Panc1 (cell line): Measurements from ENCODE around the gene NEGR1. TPM values are rescaled to one million over a fixed set of nuclear protein-coding genes. Genes with fewer than 3 reads are reported as not detected.

ENCODE experiments used
- ATAC-seq: fragments of 200-7000 bp; cut with Tn5 transposase; 2 replicates; pipeline ENCODE4 v1.9.1; 2020; ENCODE audit warnings: mild to moderate bottlenecking, moderate library complexity
- BruUV-seq: library from RNA; stranded (reverse); fragments of 400-500 nt; replicated peaks from 2 replicates; lab custom pipeline; 2021; lab: Mats Ljungman, UMichigan
- CTCF ChIA-PET: fragments of 300-600 bp; sonication (Branson Sonifier 250); formaldehyde crosslinking; loops from one replicate; lab custom pipeline; 2022; ENCODE audit warnings: antibody characterized with exemption; lab: Charles Lee
- POLR2A ChIA-PET: fragments of 300-600 bp; sonication (Branson Sonifier 250); formaldehyde crosslinking; loops from one replicate; lab custom pipeline; 2022; ENCODE audit warnings: antibody characterized with exemption; lab: Charles Lee
- DNase-seq: peaks from one replicate; pipeline ENCODE4 v3.0.0-alpha.2; 2010; ENCODE audit warnings: low read depth, low spot score
- H3K27ac ChIP-seq: 2 replicates; pipeline ENCODE4 v1.5.1; 2011; ENCODE audit warnings: mild to moderate bottlenecking, low read length, inconsistent platforms
- H3K27me3 ChIP-seq: fragments of 200-500 bp; sonication (Bioruptor generic); 2 replicates; pipeline ENCODE4 v1.6.0; 2014; ENCODE audit warnings: low read length, inconsistent platforms; ENCODE audit not compliant: control insufficient read depth, insufficient read depth
- H3K36me3 ChIP-seq: fragments of 200-500 bp; sonication (Bioruptor generic); 2 replicates; pipeline ENCODE4 v1.5.1; 2014; ENCODE audit warnings: inconsistent platforms, mild to moderate bottlenecking, low read length, moderate library complexity; ENCODE audit not compliant: control insufficient read depth, insufficient read depth
- H3K4me1 ChIP-seq: 2 replicates; pipeline ENCODE4 v1.5.1; 2011; ENCODE audit warnings: inconsistent platforms, mild to moderate bottlenecking, low read length, moderate library complexity; ENCODE audit not compliant: control insufficient read depth, insufficient read depth
- H3K4me3 ChIP-seq, 2 experiments: 2 replicates each; pipeline ENCODE4 v1.5.1; 2011 to 2012; ENCODE audit warnings: low read depth in 2 of 2, low read length in 2 of 2, mild to moderate bottlenecking in 2 of 2, inconsistent platforms in 1 of 2, moderate library complexity in 1 of 2
- H3K9me3 ChIP-seq: fragments of 200-500 bp; sonication (Bioruptor generic); 2 replicates; pipeline ENCODE4 v1.5.1; 2014; ENCODE audit warnings: low read depth, mild to moderate bottlenecking, inconsistent platforms, low read length, moderate library complexity; ENCODE audit not compliant: control insufficient read depth, insufficient read depth
- CTCF ChIP-seq: fragments of 450-650 bp; IDR thresholded peaks from 2 replicates; pipeline ENCODE4 v1.5.1; 2017; ENCODE audit warnings: mild to moderate bottlenecking
- POLR2AphosphoS5 ChIP-seq: IDR thresholded peaks from 2 replicates; pipeline ENCODE4 v1.6.1; 2012; ENCODE audit warnings: mild to moderate bottlenecking, low read depth, low read length, moderate library complexity
- REST ChIP-seq, 2 experiments: IDR thresholded peaks; 2 replicates each; pipeline ENCODE4 v1.6.1; 2011 to 2012; ENCODE audit warnings: low read depth in 2 of 2, control low read depth in 1 of 2, low read length in 1 of 2, mild to moderate bottlenecking in 1 of 2, moderate library complexity in 1 of 2; ENCODE audit not compliant: insufficient read depth in 1 of 2
- SIN3A ChIP-seq: IDR thresholded peaks from 2 replicates; pipeline ENCODE4 v1.6.1; 2012; ENCODE audit warnings: low read depth, mild to moderate bottlenecking, low read length, moderate library complexity, borderline replicate concordance; ENCODE audit not compliant: insufficient read depth
- TCF7L2 ChIP-seq: IDR thresholded peaks from 2 replicates; pipeline ENCODE4 v1.6.1; 2011; ENCODE audit warnings: mild to moderate bottlenecking, low read depth, low read length, inconsistent platforms
- in situ Hi-C: cut with HindIII; loops from 2 replicates; pipeline ENCODE4 v1.10.0; 2016; ENCODE audit warnings: low sequenced_read_pairs, low pct_unique_long_range_greater_than_20kb
- intact Hi-C: fragments of 100-400 bp; cut with micrococcal nuclease; formaldehyde crosslinking; loops from one replicate; pipeline ENCODE4 v1.10.0; 2022; ENCODE audit not compliant: unreplicated experiment
- total RNA-seq: library from RNA; stranded (reverse); gene quantifications from one replicate; pipeline ENCODE4 v1.2.1, GENCODE V29; 2021; ENCODE audit not compliant: unreplicated experiment

The NEGR1 gene
- total RNA-seq, 1 experiment from 2014 or later, result 2.7 TPM

- no TSS peak for BruUV-seq
- no peak for ATAC-seq
- intact Hi-C loops (no loop called here), in situ Hi-C loops (no loop called here)
- no peaks in the 10 kb centered on the region for H3K27me3 ChIP-seq
- H3K9me3 ChIP-seq, result no peaks in the 10 kb centered on the region
- ChIA-PET CTCF (no interaction called here), POLR2A (no interaction called here)
- H3K27ac ChIP-seq, result no peak overlapping the region
- no peaks in the 10 kb centered on the region for H3K4me1 ChIP-seq
- no peaks in the 10 kb centered on the region for H3K36me3 ChIP-seq
- no peak overlapping the region for H3K4me3 ChIP-seq
- TF ChIP-seq SIN3A, result no peak
- TF ChIP-seq CTCF, result no peak
- no peak for TF ChIP-seq POLR2AphosphoS5
- no peak for TF ChIP-seq REST (IDR thresholded peaks at IDR 0.05; ENCODE audit: insufficient read depth in 1 of 2, low read depth in 2 of 2, low read length in 1 of 2)
- no peak for TF ChIP-seq TCF7L2
- no peak for DNase-seq
Measured at GRCh38 chr1:72101840-72102632, 180.3 kb downstream of the NEGR1 start.

- intact Hi-C loops, result no loop called here
- Histone ChIP-seq H3K4me3 (no peak overlapping the region), H3K9me3 (no peaks in the 10 kb centered on the region), H3K4me1 (no peaks in the 10 kb centered on the region), H3K36me3 (no peaks in the 10 kb centered on the region), H3K27ac (no peak overlapping the region), H3K27me3 (no peaks in the 10 kb centered on the region)
- POLR2A ChIA-PET, result no interaction called here
- ATAC-seq (no peak), DNase-seq (no peak)
- in situ Hi-C loops, result no loop called here
- no TSS peak for BruUV-seq
- CTCF ChIA-PET, result no interaction called here
- no peak for TF ChIP-seq TCF7L2
- TF ChIP-seq POLR2AphosphoS5, result no peak
- no peak for TF ChIP-seq REST (IDR thresholded peaks at IDR 0.05; ENCODE audit: insufficient read depth in 1 of 2, low read depth in 2 of 2, low read length in 1 of 2)
- no peak for TF ChIP-seq SIN3A
- TF ChIP-seq CTCF, result no peak
Measured at GRCh38 chr1:72100771-72101170, 181.6 kb downstream of the NEGR1 start.
